NCI-H146 treated with DMSO at 0.1 percent for 48 hours (cell line): ENCODE data around the gene TBC1D10A.
"Not testable (repeated sequence)": the region's sequence is repeated elsewhere in the genome, so short reads cannot be mapped to it uniquely, and the experiment has no call there.

ENCODE experiments used
- DNase-seq: peaks from one replicate; lab custom pipeline; 2025; ENCODE audit not compliant: unreplicated experiment; lab: John Stamatoyannopoulos, UW

The TBC1D10A gene

DNA sequence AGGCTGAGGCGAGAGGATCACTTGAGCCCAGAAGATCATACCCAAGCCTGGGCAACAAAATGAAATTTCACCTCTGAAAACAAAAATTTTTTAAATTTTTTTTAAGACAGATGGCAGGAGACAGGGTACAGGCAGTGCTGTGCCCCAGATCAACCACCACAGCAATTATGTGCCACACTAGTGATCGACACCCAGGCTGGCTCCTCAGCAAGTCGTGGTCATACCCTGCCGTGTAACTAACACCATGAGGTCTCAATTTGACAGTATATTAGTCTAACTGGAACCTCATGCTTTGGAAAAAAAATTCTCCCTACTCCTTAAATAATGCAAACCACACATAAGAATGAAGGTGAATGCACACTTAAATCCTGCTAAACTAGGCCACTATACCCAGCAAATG is 21.7 kb upstream of the TBC1D10A start:
- no peak for DNase-seq

- DNase-seq = no peak
These were observed 20.6 kb upstream of the TBC1D10A start for GRCh38 chr22:30347255-30347892.

DNA sequence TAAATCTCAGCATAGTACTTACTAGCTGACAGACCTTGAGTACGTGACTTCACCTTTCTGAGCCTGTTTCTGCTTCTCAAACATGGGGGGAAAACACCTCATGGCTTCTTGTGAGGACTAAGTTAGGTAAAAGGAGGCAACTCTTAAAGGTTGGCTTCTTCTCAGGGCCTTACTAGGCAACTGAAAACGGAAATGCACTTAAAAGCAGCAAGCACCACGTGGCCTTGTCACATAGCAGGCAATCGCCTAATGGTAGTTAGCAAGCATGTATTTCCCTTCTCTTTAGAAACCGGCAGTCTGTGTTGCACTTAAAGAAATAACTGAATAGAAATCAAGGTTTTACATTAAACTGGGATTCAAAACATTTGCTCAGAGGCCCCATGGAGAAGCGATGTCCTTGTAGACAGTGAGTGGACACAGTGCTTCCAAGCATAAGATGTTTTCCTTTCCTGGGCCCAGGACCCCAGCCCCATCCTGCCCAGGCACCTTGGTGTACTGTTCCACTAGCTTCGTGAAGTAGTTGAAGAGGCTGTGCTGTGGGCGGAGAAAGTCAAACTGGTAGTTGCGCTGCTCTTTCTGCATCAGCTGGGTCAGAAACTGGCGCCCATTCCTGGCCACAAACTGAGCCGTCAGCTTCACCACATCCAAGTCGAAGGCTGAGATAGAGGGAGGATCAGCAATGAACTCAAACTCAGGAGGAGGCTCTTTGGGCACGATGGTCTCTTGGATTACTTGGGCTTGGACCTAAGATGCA is 17.9 kb upstream of the TBC1D10A start:
- DNase-seq = no peak

DNA sequence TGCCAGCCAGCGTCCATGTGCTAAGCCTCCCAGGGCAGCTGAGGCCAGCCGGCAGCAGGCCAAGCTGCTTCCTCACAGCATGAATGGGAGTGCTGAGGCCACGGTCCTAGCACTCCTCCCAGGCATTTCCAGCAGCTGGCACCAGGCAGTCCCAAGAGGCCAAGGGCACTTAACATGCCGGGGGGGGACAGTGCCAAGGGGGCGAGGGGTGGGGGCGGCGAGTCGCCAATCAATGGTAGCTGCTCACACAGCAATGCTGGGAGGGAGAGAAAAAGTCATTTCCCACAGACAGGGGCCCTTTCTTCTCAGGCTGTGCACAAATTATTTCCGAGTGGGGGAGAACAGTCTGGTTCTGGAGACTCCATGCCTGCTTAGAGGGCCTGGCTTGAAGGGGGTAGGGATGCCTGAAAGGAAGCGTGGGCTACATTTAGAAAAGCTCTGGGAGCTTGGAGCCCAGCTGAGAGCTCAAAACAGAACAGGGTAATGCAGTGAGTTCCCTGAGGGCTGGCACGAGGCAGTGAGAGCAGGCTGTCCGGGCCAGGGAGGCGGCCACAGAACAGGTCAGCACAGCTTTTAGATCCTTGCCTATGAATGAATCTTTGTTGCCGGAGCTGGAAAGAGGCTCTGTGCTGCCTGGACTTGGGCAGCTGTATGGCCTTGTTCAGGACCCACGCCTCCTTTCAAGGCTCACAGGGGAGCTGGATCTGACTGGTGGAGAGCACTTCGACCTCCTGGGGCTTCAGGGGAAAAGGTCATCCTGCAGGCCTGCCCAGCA is 14.4 kb upstream of the TBC1D10A start:
- no peak for DNase-seq

GRCh38 chr22:30338802-30339201 is 12.1 kb upstream of the TBC1D10A start:
- DNase-seq = no peak

DNA sequence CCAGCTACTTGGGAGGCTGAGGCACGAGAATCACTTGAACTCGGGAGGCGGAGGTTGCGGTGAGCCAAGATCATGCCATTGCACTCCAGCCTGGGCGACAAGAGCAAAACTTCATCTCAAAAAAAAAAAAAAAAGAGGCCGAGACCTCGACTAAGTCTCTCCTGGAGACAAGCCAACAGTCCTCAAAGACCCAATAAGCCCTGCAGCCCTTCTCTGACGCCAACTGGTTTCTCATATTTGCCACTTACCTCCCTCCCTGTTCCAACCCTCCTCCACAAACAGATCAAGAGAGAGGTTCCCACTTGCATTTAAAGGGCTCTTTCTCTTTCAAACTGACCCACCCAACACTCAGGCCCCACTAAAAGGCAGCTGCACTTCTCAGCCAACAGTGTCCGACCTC is 11.6 kb upstream of the TBC1D10A start:
- DNase-seq = not testable (repeated sequence)

- DNase-seq = no peak
These were observed 10.7 kb upstream of the TBC1D10A start for GRCh38 chr22:30337461-30337778.

GRCh38 chr22:30336752-30337460 is 10.2 kb upstream of the TBC1D10A start:
- no peak for DNase-seq

- DNase-seq = no peak
These were observed 8.5 kb upstream of the TBC1D10A start for GRCh38 chr22:30335236-30335635.

- DNase-seq = no peak
These were observed 7.9 kb upstream of the TBC1D10A start for GRCh38 chr22:30334646-30335045.

GRCh38 chr22:30333707-30334087 is 7.0 kb upstream of the TBC1D10A start:
- no peak for DNase-seq

DNA sequence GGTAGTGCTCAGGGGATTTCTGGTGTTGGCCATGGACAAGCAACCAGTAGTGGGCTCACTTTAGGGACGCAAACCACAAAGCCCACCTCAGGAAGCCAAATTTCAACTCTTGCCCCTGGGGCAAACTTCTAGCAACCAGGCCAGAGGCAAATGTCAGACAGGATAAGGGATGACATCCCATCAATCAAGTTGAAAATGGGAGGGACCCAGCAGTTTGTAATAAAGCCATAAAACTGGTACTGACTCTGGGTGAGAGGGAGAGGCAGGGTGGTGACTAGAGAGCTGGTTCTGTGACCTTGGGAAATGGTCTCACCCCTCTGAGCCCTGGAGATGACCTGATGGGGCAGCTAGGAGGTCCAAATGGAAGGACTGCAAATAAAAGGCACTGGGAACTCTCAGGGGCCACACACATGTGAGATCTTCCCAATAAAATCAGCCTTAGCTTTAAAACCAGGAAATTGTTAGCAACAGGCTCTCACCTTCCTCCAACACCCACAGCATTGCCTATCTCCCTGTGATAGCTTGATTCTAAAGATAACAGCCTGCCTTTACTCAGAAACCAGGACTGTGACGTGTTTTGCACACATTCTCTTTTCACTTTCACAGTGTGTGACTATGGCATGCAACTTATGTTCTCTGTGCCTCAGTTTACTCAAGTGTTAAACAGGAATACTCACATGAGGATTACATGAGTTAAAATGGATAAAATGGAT is 6.4 kb upstream of the TBC1D10A start:
- DNase-seq = no peak

DNA sequence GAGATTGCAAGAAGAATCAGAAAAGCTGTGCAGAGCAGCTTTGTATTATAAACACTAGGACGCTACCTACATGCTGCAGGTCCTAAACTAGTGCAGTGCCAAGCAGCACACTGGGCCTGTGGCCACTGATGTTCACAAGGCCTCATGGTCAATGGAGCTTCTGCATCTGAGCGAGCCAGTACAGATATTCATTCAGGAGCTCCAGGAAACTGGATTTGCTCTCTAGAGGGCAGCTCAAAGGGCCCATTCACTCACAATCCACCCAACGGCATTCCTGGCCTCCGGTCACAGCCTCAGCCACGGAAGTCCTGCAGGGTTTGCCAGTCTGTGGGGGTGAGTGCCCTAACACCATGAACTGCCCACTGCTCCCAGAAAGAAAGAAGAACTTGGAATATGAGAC is 5.8 kb upstream of the TBC1D10A start:
- no peak for DNase-seq

DNA sequence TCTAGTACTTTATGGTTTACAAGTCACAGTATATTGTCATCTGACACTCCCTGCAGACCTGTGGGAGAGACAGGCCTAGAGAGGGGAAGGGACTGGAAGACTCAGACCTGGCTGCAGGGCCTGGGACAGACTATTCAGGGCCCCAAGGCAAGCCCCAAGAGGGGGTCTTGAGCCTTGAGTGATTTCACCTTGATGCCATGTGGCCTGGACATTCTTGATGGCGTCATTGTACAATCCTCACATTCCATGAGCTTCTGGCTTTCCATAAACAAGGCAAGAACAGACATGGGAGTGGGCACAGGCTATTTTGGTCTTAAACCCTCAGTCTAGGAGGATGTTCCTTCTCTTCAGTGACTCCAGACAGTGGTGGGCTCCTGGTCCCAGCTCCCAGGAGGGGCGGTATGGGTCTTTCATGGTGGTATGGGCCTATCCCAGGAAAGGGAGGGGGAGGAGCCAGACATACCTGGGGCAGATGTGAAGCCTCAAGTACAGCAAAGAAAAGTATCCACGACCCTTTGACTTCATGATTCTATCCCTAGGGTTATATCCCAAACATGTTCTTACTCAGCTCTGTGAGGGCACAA is 1.8 kb upstream of the TBC1D10A start:
- DNase-seq = no peak

GRCh38 chr22:30327864-30328345 is 1.2 kb upstream of the TBC1D10A start:
- no peak for DNase-seq

GRCh38 chr22:30326255-30326705 is 461 bp downstream of the TBC1D10A start:
- no peak for DNase-seq

GRCh38 chr22:30325724-30326254 is 952 bp downstream of the TBC1D10A start:
- DNase-seq = no peak

GRCh38 chr22:30325065-30325720 is 1.5 kb downstream of the TBC1D10A start:
- no peak for DNase-seq

GRCh38 chr22:30324014-30324730 is 2.6 kb downstream of the TBC1D10A start:
- no peak for DNase-seq
